Left ventricle myocardium inferior (tissue), 1 donor: ENCODE measurements around the gene GHRL. TPM values are rescaled to one million over a fixed set of nuclear protein-coding genes. Genes with fewer than 3 reads are reported as not detected.

Experiments
- DNase-seq: peaks from one replicate; pipeline ENCODE4 v3.0.0-alpha.2; 2020
- H3K27ac ChIP-seq: fragments of 200-600 bp; replicated peaks from 2 replicates; pipeline ENCODE4 v1.8.0; 2021
- H3K27me3 ChIP-seq: fragments of 200-600 bp; 2 replicates; pipeline ENCODE4 v1.8.0; 2021; ENCODE audit warnings: low read depth
- H3K36me3 ChIP-seq: fragments of 200-600 bp; 2 replicates; pipeline ENCODE4 v1.8.0; 2021
- H3K4me1 ChIP-seq: fragments of 200-600 bp; 2 replicates; pipeline ENCODE4 v1.8.0; 2021
- H3K4me3 ChIP-seq: fragments of 200-600 bp; 2 replicates; pipeline ENCODE4 v1.8.0; 2021; ENCODE audit warnings: mild to moderate bottlenecking, moderate library complexity
- H3K9me3 ChIP-seq: fragments of 200-600 bp; replicated peaks from 2 replicates; pipeline ENCODE4 v1.8.0; 2021
- intact Hi-C: fragments of 100-400 bp; cut with micrococcal nuclease; formaldehyde crosslinking; loops from one replicate; pipeline ENCODE4 v1.11.0; 2022
- total RNA-seq: library from RNA; stranded (reverse); fragmentation: NEBNext Ultra II Directional; extraction: Animal tissue kit (Norgen Biotek cat#: 25700); gene quantifications from one replicate; pipeline ENCODE4 v1.2.1, GENCODE V29; 2021
- TF ChIP-seq, protein P1 (sequence below): fragments of 200-600 bp; IDR thresholded peaks from 2 replicates; pipeline ENCODE4 v1.8.0; 2021; ENCODE audit warnings: antibody characterized with exemption, mild to moderate bottlenecking, borderline replicate concordance
- donor health status: DM: no; HTN: yes; CAD: no; lungs with severe emphysema.

The GHRL gene
- total RNA-seq, 1 donor from 2014 or later = 0.25 TPM

DNA sequence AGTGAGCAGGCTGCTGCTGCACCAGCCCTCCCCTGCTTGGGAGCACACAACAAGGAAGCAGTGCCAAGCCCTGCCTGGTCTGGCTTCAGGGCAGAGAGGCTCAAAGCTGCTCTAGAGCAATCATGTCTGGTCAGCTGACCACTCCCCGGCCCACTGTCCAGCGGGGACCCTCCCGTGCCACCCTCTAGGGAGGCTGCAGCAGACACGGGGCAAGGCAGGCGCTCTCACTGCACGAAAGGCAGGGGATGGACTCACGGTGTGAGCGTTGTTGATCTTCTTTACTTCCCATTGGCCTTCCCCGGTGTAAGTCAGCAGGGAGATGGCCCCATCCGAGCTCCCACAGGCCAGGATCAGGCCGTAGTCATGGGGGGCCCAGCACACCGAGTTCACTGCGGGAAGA, 19.0 kb upstream of the GHRL start:
- H3K27me3 ChIP-seq = no peaks in the 10 kb centered on the region
- intact Hi-C loops = no loop called here
- no peak overlapping the region for H3K27ac ChIP-seq
- H3K4me3 ChIP-seq = no peak overlapping the region
- DNase-seq = no peak
- no peaks in the 10 kb centered on the region for H3K9me3 ChIP-seq
- peaks cover 36% of the 10 kb centered on the region for H3K4me1 ChIP-seq
- H3K36me3 ChIP-seq = peaks cover 94% of the 10 kb centered on the region
- TF ChIP-seq, protein P1, sequence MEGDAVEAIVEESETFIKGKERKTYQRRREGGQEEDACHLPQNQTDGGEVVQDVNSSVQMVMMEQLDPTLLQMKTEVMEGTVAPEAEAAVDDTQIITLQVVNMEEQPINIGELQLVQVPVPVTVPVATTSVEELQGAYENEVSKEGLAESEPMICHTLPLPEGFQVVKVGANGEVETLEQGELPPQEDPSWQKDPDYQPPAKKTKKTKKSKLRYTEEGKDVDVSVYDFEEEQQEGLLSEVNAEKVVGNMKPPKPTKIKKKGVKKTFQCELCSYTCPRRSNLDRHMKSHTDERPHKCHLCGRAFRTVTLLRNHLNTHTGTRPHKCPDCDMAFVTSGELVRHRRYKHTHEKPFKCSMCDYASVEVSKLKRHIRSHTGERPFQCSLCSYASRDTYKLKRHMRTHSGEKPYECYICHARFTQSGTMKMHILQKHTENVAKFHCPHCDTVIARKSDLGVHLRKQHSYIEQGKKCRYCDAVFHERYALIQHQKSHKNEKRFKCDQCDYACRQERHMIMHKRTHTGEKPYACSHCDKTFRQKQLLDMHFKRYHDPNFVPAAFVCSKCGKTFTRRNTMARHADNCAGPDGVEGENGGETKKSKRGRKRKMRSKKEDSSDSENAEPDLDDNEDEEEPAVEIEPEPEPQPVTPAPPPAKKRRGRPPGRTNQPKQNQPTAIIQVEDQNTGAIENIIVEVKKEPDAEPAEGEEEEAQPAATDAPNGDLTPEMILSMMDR = no peak

DNA sequence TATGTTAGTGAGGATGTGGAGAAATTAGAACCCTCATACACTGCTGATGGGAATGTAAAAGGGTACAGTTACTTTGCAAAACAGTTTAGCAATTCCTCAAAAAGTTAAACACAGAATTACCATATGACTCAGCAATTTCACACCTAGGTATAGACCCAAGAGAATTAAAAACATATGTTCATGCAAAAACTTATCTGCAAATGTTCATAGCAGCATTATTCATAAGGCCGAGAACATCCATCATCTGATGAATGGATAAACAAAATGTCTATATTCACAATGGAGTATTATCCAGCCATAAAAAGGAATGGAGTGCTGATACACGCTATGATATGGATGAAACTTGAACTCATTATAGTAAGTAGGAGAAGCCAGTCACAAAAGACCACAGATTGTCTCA, 17.8 kb upstream of the GHRL start:
- no peak for DNase-seq
- Histone ChIP-seq H3K27me3 (no peaks in the 10 kb centered on the region), H3K9me3 (no peaks in the 10 kb centered on the region), H3K27ac (no peak overlapping the region), H3K4me3 (no peak overlapping the region), H3K4me1 (peaks cover 36% of the 10 kb centered on the region), H3K36me3 (peaks cover 94% of the 10 kb centered on the region)
- intact Hi-C loops = no loop called here
- TF ChIP-seq, protein P1 = no peak

DNA sequence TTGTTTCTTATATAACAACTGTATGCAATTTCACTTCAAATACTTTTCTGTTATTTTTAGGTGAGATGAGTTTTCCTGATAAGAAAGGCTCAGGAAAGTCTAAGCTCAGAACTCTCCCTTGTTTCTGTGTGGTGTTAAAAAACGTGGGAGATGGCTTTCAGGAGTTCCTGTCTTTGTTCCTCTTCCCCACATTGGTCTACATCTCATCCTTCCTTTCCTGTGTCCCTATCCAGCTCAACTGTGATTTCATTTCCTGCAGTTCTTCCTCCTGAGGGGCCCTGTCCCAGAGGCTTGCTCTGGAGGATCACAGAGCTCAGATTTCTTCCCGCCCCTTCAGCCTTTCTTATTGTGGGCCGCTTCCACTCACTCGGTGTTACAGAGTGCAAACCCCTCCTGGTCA, 17.0 kb upstream of the GHRL start:
- TF ChIP-seq, protein P1 = no peak
- no peaks in the 10 kb centered on the region for H3K9me3 ChIP-seq
- H3K27me3 ChIP-seq = no peaks in the 10 kb centered on the region
- no peak overlapping the region for H3K4me3 ChIP-seq
- peak overlapping the region; percentile 36 for H3K27ac ChIP-seq
- H3K4me1 ChIP-seq = peaks cover 36% of the 10 kb centered on the region
- H3K36me3 ChIP-seq = peaks cover 94% of the 10 kb centered on the region
- no peak for DNase-seq
- intact Hi-C loops = no loop called here

DNA sequence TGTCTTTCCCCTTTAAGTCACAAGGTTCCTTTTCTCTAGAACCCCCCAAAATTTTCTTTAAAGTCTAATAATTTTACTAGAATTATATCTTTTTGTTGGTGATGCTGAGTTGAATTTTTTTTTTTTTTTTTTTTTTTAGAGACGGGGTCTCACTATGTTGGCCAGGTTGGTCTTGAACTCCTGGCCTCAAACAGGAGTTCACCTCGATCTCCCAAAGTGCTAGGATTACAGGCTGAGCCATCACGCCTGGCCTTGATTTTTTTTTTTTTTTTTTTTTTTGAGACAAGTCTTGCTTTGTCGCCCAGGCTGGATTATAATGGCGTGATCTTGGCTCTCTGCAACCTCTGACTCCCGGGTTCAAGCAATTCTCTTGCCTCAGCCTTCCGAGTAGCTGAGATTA, 15.9 kb upstream of the GHRL start:
- no peak overlapping the region for H3K4me3 ChIP-seq
- peaks cover 94% of the 10 kb centered on the region for H3K36me3 ChIP-seq
- intact Hi-C loops = no loop called here
- DNase-seq = no peak
- peaks cover 32% of the 10 kb centered on the region for H3K4me1 ChIP-seq
- H3K9me3 ChIP-seq = no peaks in the 10 kb centered on the region
- no peaks in the 10 kb centered on the region for H3K27me3 ChIP-seq
- TF ChIP-seq, protein P1 = no peak
- no peak overlapping the region for H3K27ac ChIP-seq

DNA sequence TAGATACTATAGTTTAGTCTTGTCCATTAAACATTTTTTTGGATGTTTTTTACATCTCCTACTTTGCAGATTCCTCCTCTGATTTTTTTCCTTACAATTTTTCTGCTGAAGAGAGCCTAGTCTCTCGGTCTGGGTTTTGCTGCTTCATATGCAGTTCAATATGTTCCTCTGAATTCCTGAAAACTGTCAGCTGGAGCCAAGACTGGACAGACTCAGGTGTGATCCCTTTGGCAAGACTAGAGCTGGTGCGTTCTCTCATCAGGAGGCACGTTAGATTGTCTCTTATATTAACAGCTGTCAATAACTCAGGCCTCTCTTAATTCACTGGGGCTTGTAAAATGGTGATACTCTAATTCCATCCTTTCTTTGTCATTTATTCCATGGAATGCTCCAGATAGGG, 13.4 kb upstream of the GHRL start:
- TF ChIP-seq, protein P1 = no peak
- intact Hi-C loops = no loop called here
- Histone ChIP-seq H3K9me3 (no peaks in the 10 kb centered on the region), H3K27ac (no peak overlapping the region), H3K4me3 (no peak overlapping the region), H3K36me3 (peaks cover 93% of the 10 kb centered on the region), H3K4me1 (peaks cover 17% of the 10 kb centered on the region), H3K27me3 (no peaks in the 10 kb centered on the region)
- DNase-seq = no peak

DNA sequence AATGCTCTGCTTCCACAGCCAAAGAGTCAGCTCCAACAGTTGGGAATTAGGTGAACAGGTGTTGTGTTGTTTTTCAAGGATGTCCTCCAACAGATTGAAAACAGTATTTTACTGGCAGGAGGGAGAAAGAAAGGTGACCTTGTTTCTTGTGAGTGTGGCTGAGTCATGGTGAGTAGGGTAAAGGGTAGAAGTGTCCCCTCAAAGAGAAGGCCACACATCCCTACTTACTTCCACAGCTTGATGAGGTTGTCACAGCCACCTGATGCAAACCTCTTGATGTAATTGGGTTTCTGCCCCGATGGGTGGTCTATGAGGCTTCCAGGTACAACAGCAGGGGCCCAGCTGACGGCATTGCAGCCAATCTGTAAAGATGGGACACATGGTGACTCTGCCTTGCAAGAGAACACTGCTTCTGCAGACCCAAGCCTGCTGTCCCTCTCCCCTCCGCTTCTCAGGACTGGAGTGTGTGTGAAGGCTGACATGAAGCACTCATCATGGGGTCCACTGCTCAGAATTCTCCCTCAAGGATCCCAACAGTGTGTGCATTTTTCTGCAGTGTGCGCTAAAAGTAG, 12.7 kb upstream of the GHRL start:
- intact Hi-C loops = no loop called here
- no peaks in the 10 kb centered on the region for H3K9me3 ChIP-seq
- H3K4me3 ChIP-seq = no peak overlapping the region
- no peak for DNase-seq
- no peak overlapping the region for H3K27ac ChIP-seq
- peaks cover 16% of the 10 kb centered on the region for H3K4me1 ChIP-seq
- TF ChIP-seq, protein P1 = no peak
- H3K27me3 ChIP-seq = no peaks in the 10 kb centered on the region
- H3K36me3 ChIP-seq = peaks cover 93% of the 10 kb centered on the region
